SIG-M5 treated with dmso at 0.1 percent for 504 hours (cell line): ENCODE results near the gene EPB41L2.
"Not testable (repeated sequence)": the region's sequence is repeated elsewhere in the genome, so short reads cannot be mapped to it uniquely, and the experiment has no call there.

Source experiments
- DNase-seq: peaks from one replicate; lab custom pipeline; 2025; ENCODE audit not compliant: unreplicated experiment; lab: John Stamatoyannopoulos, UW

EPB41L2 gene

DNA sequence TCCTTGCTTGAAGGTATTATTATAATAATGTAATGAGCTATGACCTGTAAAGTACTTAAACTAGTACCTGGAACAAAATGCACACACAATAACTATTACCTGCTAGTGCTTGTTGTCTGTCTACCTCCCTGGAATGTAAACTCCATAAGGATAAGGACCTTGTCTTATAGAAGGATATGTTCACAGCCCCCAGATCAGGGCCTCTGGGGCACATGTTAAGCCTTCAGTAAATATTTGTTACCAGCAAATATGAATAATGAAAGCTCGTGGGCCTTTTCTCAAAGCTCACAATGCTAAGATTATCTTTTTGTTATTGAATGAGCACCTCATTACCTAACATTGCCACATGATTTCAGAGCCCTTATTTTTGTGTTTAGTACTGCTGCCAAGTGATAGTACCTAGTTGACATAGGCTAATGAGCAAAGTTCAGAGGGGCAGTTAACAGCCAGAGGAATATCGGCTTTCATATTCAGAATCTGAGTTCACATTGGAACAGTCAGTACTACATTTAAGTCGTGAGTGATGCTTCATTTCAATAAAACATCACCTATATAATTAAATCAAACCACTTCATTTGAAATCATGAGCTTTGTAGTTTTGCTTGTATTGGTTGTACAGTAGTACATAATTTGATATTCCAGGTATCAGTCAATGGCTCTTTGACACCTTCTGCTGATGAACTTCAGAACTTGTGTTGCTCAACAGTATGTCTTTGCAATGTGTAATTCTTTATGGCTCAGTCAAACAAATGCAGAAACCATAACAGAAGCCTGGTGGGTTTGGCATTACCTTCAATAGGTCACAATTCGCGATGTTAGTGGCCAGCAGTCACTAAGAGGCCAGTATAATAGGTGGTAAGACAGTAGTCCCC is 247.6 kb downstream of the EPB41L2 start:
- DNase-seq: no peak

DNA sequence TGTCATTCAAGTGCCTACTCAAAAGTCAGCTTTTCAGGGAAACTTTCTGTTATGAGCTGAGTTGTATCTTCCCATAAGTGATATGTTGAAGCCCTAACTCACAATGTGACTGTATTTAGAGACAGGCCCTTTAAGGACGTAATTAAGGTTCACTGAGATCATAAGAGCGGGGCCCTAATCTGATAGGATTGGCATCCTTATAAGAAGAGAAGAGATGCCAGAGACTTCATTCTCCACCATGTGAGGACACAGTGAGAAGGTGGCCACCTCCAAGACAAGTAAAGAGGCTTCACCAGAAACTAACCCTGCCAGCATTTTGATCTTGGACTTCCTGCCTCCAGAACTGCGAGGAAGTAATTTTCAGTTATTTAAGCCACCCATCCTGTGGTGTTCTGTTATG is 248.5 kb downstream of the EPB41L2 start:
- DNase-seq: no peak

DNA sequence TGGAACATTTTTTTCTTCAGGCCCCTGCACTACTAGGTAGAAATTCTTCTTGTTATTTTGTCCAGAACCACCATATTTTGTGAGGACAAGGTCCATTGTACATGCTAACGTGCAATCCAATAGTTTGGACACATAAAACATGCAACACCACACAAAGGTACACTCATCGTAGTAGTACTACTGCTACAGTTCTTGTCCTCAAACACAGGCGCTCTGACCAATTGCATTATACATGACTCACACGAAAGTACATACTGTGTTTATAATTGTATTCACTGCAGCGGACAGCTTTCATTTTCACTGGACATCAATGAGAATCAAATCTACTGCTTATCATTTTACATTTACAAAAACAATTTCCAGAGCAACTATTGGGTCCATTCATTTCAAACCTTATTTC is 251.1 kb downstream of the EPB41L2 start:
- DNase-seq: no peak

DNA sequence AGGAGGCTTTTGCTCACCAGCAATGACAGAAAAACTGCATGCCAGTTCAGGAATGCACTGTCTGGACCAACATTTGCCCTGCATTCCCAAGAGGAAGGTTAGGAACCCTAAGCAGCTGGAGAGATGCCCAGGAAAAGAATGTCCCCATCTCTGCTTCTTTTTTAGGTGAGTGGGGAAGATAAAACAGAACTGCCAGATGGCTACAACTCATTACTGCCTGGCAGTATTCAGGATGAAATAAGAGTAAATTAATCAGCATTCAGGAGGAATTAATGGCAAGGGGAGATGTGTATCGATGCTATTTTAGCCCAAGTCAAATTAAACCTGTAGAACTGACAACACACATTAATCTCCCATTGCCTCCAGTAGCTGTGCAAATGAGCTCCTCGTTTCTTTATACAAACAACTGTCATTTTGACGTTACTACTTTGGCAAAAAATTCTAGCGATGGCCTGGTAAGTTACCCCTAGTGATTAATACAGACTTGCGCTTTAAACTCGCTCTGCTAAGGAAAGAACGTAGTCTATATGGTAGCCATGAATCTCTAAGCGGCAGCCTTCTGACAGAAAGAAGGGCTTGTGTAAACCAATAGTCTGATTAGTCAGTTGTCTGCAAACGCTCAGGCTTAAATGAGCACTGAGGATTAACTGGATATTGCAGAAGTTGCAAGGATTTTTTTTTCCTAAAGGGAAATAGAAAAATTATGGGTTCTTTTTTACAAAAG is 252.6 kb downstream of the EPB41L2 start:
- DNase-seq: no peak

DNA sequence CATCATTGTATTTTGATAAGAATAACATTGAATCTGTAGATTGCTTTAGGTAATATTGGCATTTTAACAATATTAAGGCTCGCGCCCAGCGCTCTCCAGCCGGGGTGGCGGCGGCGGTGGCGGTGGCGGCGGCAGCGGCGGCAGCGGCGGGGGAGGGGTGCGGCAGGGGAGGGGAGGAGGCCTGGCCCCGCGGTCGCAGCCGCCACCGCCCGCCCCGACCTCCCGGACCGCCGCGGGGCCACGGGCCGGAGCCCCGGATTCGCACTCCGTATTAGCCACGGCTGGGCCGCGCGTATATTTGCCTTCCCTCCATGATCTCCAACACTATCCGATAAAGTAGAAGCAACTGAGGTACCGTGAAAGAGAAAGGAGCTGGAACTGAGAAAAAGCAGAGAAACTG is 261.7 kb downstream of the EPB41L2 start:
- DNase-seq: not testable (repeated sequence)

DNA sequence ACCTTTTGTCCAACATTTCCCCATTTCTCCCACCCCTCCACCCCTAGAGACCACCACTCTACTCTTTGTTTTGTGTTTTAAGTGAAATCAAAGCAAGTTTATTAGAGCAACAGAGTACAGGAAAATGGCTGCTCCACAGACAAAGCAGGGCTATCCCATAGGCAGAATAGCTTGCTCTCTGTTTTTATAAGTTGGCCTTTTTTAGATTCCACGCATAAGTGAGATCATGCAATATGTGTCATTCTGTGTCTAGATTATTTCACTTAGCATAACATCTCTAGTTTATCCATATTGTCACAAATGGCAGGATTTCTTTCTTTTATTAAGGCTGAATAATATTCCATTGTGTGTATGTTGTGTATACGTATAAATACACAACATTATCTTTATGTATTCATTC is 266.0 kb downstream of the EPB41L2 start:
- DNase-seq: no peak

DNA sequence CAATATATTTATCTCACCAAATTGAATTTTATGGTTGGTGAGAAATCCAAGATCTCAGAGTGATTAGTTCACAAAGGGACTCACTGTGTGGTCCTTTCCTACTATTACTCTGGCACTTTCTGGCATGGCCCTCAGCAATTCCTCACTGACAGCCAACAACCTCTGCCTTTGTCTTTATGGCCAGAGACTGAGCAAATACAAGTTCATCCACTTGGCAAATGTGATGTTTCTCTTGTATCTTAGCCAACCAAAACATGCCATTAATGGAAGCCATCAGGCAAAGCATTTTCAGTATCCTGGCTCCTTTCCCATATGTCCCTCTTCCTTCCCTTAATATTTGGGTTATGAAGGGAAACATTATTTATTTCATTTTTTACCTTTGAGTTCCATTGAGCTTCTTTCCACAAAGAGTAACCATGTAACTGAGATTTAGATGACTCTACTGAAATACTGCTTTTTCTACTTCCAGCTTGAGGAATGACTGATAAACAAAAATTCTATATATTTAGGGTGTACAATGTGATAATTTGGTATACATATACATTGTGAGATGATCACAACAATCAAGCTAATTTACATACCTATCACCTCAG is 266.6 kb downstream of the EPB41L2 start:
- no peak for DNase-seq

DNA sequence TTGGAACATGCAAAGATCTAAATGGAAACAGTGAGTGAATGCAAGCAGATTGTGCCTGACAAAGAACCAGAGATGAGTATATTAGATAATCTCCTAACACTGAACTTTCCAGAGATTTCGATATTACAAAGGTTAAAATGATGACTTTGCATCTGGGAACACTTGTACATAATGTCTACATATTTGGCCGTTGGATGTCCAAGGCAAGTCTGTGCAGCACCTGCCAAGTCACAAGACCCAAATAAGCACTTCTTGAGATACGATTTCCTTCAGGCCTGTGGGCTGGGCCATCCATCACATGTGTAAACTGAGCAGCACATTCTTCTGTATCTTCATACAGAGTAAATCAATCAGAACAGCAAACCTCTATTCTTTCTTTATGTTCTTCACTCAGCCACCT is 268.3 kb downstream of the EPB41L2 start:
- no peak for DNase-seq

DNA sequence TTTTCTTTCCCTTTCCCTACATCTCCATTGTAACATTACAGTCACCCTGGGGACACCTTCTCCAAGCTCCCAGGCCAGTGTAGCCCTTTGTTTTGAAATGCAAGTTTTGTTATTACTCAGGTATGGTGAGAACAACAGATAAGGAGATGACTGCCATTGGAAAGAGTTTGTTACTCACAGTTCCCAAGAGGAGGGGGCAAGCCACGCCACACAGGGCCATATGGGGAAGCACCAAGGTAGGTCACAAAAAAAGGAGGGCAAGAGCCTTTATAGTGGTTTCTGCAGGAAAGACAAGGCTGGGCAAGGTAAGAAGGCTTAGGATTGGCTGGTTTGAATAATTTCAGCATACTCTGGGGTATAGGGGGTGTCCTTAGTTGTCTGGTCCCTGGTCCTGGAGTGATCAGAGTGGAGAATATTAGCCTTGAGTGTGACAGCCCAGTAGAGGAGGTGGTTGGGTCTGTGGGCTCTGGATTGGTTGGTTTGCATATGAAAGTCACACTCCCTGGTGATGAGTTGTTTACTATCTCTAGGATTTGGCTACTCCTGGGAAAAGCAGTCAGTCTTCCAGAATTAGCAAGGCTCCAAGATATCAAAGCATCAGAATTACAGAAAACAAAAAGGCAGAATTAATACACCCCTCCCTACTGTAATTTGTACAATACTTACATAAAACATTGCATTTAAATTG is 268.9 kb downstream of the EPB41L2 start:
- DNase-seq: no peak
